Panc1 (cell line): ENCODE results near the gene PKM. TPM values are rescaled to one million over a fixed set of nuclear protein-coding genes. Genes with fewer than 3 reads are reported as not detected.

Experiments used
- ATAC-seq: fragments of 200-7000 bp; cut with Tn5 transposase; 2 replicates; pipeline ENCODE4 v1.9.1; 2020; ENCODE audit warnings: mild to moderate bottlenecking, moderate library complexity
- BruUV-seq: library from RNA; stranded (reverse); fragments of 400-500 nt; replicated peaks from 2 replicates; lab custom pipeline; 2021; lab: Mats Ljungman, UMichigan
- CTCF ChIA-PET: fragments of 300-600 bp; sonication (Branson Sonifier 250); formaldehyde crosslinking; loops from one replicate; lab custom pipeline; 2022; ENCODE audit warnings: antibody characterized with exemption; lab: Charles Lee
- POLR2A ChIA-PET: fragments of 300-600 bp; sonication (Branson Sonifier 250); formaldehyde crosslinking; loops from one replicate; lab custom pipeline; 2022; ENCODE audit warnings: antibody characterized with exemption; lab: Charles Lee
- DNase-seq: peaks from one replicate; pipeline ENCODE4 v3.0.0-alpha.2; 2010; ENCODE audit warnings: low read depth, low spot score
- H3K27ac ChIP-seq: 2 replicates; pipeline ENCODE4 v1.5.1; 2011; ENCODE audit warnings: mild to moderate bottlenecking, low read length, inconsistent platforms
- H3K27me3 ChIP-seq: fragments of 200-500 bp; sonication (Bioruptor generic); 2 replicates; pipeline ENCODE4 v1.6.0; 2014; ENCODE audit warnings: low read length, inconsistent platforms; ENCODE audit not compliant: control insufficient read depth, insufficient read depth
- H3K36me3 ChIP-seq: fragments of 200-500 bp; sonication (Bioruptor generic); 2 replicates; pipeline ENCODE4 v1.5.1; 2014; ENCODE audit warnings: inconsistent platforms, mild to moderate bottlenecking, low read length, moderate library complexity; ENCODE audit not compliant: control insufficient read depth, insufficient read depth
- H3K4me1 ChIP-seq: 2 replicates; pipeline ENCODE4 v1.5.1; 2011; ENCODE audit warnings: inconsistent platforms, mild to moderate bottlenecking, low read length, moderate library complexity; ENCODE audit not compliant: control insufficient read depth, insufficient read depth
- H3K4me3 ChIP-seq, 2 experiments: 2 replicates each; pipeline ENCODE4 v1.5.1; 2011 to 2012; ENCODE audit warnings: low read depth in 2 of 2, low read length in 2 of 2, mild to moderate bottlenecking in 2 of 2, inconsistent platforms in 1 of 2, moderate library complexity in 1 of 2
- H3K9me3 ChIP-seq: fragments of 200-500 bp; sonication (Bioruptor generic); 2 replicates; pipeline ENCODE4 v1.5.1; 2014; ENCODE audit warnings: low read depth, mild to moderate bottlenecking, inconsistent platforms, low read length, moderate library complexity; ENCODE audit not compliant: control insufficient read depth, insufficient read depth
- CTCF ChIP-seq: fragments of 450-650 bp; IDR thresholded peaks from 2 replicates; pipeline ENCODE4 v1.5.1; 2017; ENCODE audit warnings: mild to moderate bottlenecking
- POLR2AphosphoS5 ChIP-seq: IDR thresholded peaks from 2 replicates; pipeline ENCODE4 v1.6.1; 2012; ENCODE audit warnings: mild to moderate bottlenecking, low read depth, low read length, moderate library complexity
- REST ChIP-seq, 2 experiments: IDR thresholded peaks; 2 replicates each; pipeline ENCODE4 v1.6.1; 2011 to 2012; ENCODE audit warnings: low read depth in 2 of 2, control low read depth in 1 of 2, low read length in 1 of 2, mild to moderate bottlenecking in 1 of 2, moderate library complexity in 1 of 2; ENCODE audit not compliant: insufficient read depth in 1 of 2
- SIN3A ChIP-seq: IDR thresholded peaks from 2 replicates; pipeline ENCODE4 v1.6.1; 2012; ENCODE audit warnings: low read depth, mild to moderate bottlenecking, low read length, moderate library complexity, borderline replicate concordance; ENCODE audit not compliant: insufficient read depth
- TCF7L2 ChIP-seq: IDR thresholded peaks from 2 replicates; pipeline ENCODE4 v1.6.1; 2011; ENCODE audit warnings: mild to moderate bottlenecking, low read depth, low read length, inconsistent platforms
- in situ Hi-C: cut with HindIII; loops from 2 replicates; pipeline ENCODE4 v1.10.0; 2016; ENCODE audit warnings: low sequenced_read_pairs, low pct_unique_long_range_greater_than_20kb
- intact Hi-C: fragments of 100-400 bp; cut with micrococcal nuclease; formaldehyde crosslinking; loops from one replicate; pipeline ENCODE4 v1.10.0; 2022; ENCODE audit not compliant: unreplicated experiment
- total RNA-seq: library from RNA; stranded (reverse); gene quantifications from one replicate; pipeline ENCODE4 v1.2.1, GENCODE V29; 2021; ENCODE audit not compliant: unreplicated experiment

PKM gene
- total RNA-seq, 1 experiment from 2014 or later, result 1,590 TPM

- in situ Hi-C loops, result no loop called here
- intact Hi-C loops, result no loop called here
- no TSS peak for BruUV-seq
- no peak overlapping the region for H3K27ac ChIP-seq
- H3K27me3 ChIP-seq, result no peaks in the 10 kb centered on the region; the same call in 1 of the 2 replicates
- ChIA-PET CTCF (no interaction called here), POLR2A (no interaction called here)
- H3K9me3 ChIP-seq, result no peaks in the 10 kb centered on the region
- TF ChIP-seq CTCF (no peak), POLR2AphosphoS5 (no peak), TCF7L2 (no peak), SIN3A (no peak), REST (IDR thresholded peaks at IDR 0.05; ENCODE audit: insufficient read depth in 1 of 2, low read depth in 2 of 2, low read length in 1 of 2) (no peak)
- ATAC-seq (no peak), DNase-seq (no peak)
- peaks cover 5% of the 10 kb centered on the region; the same call in 1 of the 2 replicates for H3K4me1 ChIP-seq
- no peak overlapping the region for H3K4me3 ChIP-seq
- no peaks in the 10 kb centered on the region for H3K36me3 ChIP-seq
Measured at GRCh38 chr15:72180761-72181324, 50.1 kb downstream of the PKM start.

- Histone ChIP-seq H3K4me1 (peaks cover 5% of the 10 kb centered on the region; the same call in 1 of the 2 replicates), H3K27ac (no peak overlapping the region), H3K9me3 (no peaks in the 10 kb centered on the region), H3K36me3 (no peaks in the 10 kb centered on the region), H3K4me3 (no peak overlapping the region), H3K27me3 (no peaks in the 10 kb centered on the region)
- POLR2A ChIA-PET, result no interaction called here
- ATAC-seq, result no peak
- CTCF ChIA-PET, result interaction anchor here (0.7 kb wide), 1 partner anchor 20 kb away, joined by 3 read pairs; no protein-coding TSS in a partner anchor
- intact Hi-C loops (no loop called here), in situ Hi-C loops (no loop called here)
- BruUV-seq, result no TSS peak
- no peak for TF ChIP-seq TCF7L2
- no peak for TF ChIP-seq REST (IDR thresholded peaks at IDR 0.05; ENCODE audit: insufficient read depth in 1 of 2, low read depth in 2 of 2, low read length in 1 of 2)
- no peak for TF ChIP-seq SIN3A
- TF ChIP-seq POLR2AphosphoS5, result no peak
- no peak for TF ChIP-seq CTCF
- DNase-seq, result no peak
Measured at GRCh38 chr15:72179950-72180581, 50.9 kb downstream of the PKM start.
